DND-41 (cell line): ENCODE results near the gene GRK6.
A peak's percentile ranks its signal among the peaks of the same experiment; 100 is the strongest.

ENCODE experiments used
- CTCF ChIP-seq: IDR thresholded peaks from 2 replicates; pipeline ENCODE4 v1.5.1; 2012; ENCODE audit warnings: borderline replicate concordance, low read length, moderate library complexity, mild to moderate bottlenecking; ENCODE audit not compliant: poor library complexity, severe bottlenecking; ENCODE audit errors: extremely low read depth
- EZH2 ChIP-seq: IDR thresholded peaks from 3 replicates; pipeline ENCODE4 v1.6.1; 2012; ENCODE audit warnings: borderline replicate concordance, low read depth, mild to moderate bottlenecking, moderate library complexity, low read length, inconsistent platforms; ENCODE audit not compliant: severe bottlenecking

GRCh38 chr5:177472460-177473442 lies 46.3 kb downstream of the GRK6 start:
- TF ChIP-seq CTCF (peak; percentile 26), EZH2 (no peak)
